ENCODE results near the gene DGKI.
A peak's percentile ranks its signal among the peaks of the same experiment; 100 is the strongest.

Gene DGKI

DNA sequence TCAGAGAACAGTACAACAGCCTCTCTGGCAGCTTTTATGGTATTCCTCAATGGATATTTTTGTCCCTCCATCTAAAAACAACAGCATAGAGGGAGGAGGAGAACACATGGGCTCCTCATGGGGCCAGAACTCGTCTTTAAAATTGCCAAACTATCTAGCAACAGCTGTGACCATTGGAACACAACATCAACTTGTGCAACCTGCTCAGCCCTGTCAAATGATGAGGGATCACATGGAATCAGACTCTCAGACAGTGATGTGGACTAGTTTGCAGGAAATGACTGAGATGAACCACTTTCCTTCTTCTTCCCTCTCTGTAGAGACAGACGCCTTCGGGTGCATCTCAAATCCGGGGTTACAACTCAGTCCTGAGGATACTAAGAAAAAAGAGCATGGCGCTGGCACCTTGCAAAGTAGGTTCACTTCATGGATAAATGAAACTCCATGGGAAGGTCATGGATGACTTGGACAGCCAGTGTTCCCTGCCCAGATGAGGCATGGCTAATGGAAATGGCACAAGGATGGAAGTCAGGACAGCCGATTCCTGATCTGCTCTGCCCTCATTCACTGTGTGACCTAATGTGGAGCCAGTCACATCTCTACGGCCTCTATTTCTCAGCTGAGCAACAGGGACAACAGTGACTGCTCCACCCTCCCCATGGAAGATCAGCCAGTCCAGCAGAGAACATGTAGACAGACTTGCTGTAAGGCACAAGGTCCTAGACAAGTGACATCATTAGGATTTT, 24.6 kb upstream of the DGKI start:
- no peak for DNase-seq

DNA sequence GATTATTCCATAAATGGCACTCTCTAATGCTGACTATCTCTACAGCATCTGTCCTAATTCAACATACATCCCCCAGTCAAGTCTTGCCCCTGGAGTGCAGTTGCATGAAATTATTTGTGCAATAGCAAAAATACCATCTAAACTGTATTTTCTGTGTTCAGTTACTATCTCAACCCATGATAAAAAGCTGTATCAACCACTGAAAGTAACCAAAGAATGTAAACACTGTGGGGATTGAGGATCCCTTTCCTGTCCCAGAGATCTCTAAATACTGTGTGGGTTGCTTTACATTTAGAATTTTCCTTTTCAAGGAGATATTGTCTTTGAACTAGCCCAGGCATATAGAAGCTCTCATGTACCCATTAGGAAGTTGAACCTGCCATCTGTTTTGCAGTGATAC, 23.9 kb upstream of the DGKI start:
- DNase-seq = no peak

DNA sequence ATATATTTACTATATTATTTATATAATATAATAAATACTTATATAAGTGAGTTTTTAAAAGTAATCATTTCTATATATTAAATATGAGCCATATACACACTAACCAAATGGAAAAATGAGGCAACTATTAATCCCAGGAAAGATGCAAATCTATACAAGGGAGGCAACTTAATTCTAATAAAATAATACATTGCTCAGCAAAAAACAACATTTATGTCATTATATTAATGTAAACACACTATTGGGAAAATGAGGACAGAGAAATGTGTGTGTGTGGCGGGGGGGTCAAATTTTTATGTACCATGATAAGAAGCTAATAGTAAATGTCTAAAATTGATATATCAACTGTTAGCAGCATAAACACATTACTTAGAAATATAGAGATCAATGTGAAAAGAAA, 23.3 kb upstream of the DGKI start:
- DNase-seq = no peak

DNA sequence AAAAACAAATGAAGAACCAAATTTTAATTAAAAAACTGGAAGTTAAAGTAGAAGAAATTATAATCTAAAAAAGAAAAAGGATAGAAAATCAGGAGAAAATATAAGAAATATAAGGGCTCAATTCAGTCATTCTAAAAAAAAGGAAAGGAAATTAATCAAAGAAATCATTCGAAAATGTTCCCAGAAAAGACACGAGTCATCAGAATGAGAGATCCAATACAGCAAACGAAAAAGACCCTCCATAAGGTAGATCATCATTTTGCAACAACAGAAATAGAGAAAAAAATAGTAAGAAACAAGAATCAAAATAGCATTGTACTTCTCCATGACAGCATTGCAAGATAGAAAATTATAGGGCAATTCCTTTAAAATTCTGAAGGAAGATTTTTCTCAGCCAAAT, 22.5 kb upstream of the DGKI start:
- no peak for DNase-seq

DNA sequence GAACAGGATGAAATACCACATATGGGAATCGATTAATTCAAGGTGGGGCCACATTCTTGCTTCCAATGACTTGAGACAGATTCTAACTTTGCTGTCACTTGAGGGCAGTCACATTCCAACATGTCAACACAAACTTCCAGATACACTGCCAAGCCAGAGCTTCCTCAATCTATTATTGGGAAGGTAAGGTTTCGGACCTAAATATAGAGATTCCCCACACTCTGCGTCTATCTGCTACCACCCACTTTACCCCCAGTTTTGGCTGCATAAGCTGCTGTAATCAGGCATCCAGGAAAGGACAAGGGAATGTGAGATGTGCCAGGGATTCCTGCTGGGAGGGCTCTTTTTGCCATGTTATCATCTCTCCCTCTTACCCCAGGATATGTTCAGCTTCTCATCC, 20.5 kb upstream of the DGKI start:
- DNase-seq = no peak

DNA sequence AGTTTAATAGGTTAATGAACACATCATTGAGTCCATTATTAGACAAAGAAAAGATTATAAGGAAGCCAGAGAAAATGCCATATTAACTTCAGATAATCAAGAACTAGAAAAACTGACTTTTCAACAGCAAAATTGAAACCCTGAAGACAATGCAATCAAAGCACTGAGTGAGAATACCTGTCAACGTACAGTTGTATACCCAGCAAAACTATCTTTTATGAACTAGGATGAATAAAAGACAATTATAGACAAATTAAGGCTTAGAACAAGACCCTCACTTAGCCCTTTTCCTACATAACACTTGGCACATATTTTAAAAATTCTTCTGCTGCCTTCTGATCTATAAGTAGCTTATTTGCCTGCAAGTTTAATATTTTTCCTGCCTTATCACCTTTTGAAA, 19.0 kb upstream of the DGKI start:
- no peak for DNase-seq

DNA sequence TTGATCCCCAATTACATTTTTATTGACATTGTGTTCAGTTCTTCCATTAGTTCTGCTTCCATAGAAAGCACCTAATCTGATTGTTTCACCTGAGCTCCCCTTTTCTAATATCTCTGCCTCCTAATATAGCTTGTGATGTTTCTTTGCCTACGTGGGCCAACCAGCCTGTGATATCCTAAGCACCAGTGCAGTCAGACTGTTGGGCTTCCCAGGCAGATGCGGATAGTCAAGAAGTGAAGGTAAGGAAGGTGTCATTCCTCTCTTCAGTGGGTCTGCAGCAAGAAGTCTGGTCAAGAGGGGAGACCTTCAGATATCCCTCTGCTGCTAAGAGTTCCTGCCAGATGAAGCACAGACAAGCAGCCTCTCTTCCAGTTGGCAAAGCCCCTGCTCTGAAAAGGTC, 16.2 kb upstream of the DGKI start:
- no peak for DNase-seq

DNA sequence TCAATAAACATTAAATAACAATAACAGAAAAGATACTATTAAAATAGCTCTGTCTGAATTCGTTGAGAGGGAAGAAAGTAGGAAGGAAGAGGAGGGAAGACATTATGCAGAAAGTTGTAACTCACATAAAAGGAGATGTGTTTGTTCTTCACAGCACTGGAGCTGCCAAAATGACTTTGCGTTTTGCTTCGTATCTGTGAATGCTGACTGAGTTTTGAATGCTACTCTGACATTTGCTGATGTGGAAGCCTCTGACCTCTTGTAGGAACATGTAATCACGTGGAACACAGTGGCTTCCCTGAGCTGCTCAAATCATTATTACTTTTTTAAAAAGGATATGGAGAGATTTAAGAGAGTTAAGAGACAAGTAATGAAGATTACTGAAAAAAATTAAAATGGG, 15.6 kb upstream of the DGKI start:
- DNase-seq = no peak

DNA sequence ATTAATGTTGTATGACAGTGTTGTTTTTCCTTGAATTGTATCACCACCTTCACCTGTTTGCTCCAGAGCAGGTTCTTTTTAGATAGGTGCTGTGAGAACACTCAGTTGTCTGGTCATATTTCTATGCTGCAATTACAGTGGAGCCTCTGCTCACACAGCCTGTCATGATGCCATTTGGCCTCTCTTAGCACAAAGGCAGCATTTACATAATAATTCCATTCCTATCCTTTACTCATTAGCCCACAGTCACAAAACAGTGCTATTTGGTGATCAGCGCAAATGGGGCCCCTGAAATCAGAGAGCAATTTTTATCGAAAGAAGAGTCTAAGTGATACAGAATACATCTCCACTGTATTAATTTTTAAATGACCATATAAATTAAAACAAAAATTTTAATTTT, 13.8 kb upstream of the DGKI start:
- no peak for DNase-seq

DNA sequence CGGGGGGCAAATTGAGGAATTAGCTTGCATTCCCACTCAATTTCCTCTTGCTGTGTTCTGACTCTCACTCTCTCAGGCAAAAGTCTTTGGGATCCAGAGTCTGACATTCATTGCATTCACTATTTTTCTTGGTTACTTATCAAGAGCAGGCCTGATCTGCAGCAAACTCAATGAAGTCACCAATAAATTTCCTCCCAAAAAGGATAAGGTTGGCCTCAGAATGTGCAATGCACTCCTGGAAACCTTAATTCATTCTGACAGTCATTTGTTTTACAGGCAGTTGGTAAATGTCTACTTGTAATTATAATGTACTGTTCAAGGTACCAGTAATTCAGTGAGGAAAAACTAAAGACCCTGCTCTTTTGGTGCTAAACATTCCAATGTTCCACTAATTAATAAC, 6.3 kb upstream of the DGKI start:
- no peak for DNase-seq

DNA sequence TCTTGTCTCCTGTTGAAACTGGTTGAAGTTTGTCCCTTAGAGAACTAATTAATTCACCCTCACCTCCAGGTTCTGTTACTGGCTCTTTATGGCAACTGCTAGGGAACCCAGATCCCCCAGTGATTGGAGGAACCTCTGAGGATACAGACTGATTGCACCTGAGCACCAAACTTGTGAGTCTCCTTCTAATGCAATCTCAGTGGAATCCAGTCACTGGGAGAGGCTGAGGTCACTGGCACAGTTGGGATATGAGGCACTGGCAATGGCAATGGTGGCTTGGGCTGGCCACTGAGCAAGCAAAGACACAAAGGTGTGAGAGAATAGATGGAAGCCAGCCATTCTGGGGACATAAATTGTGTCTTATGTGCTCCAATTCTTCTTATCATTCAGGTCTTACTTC, 5.3 kb upstream of the DGKI start:
- DNase-seq = no peak

DNA sequence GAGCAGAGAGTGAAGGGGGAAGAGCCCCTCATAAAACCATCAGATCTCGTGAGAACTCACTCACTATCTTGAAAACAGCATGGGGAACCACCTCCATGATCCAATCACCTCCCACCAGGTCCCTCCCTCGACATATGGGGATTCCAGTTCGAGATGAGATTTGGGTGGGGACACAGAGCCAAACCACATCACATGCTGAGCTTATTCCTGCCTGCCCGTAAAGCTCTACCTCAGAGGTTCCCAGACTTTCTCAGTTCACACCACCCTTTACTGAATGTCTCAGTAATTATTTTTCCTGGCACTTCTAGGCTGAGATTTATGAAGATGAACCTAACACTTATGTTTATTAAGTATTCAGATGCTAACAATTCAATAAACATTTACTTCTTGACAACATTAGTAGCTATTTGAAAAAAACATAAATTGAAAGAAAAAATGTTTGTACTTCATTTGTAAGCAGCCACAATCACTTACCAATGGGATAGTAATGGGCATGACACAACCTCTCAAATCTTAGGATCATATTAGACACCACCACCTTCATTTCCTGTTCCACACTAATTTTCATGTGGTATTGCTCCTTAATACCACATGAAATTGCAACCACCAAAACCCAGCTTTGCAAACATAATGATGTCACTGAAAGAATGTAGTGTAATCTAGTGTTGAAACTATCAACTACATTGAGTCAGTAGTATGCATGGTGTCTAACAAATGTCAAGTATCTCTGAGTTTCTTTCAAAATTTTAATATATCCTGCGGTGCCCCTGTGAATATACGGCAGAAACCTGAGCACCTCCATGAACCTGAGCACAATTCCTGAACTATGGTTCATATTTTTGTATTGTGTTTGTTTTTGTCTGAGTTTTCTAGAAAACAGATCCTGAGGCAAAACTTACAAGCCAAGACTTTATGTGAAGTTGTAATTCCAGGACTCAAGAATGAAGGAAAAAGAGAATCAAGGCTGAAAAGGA, 4.5 kb upstream of the DGKI start:
- DNase-seq = no peak

DNA sequence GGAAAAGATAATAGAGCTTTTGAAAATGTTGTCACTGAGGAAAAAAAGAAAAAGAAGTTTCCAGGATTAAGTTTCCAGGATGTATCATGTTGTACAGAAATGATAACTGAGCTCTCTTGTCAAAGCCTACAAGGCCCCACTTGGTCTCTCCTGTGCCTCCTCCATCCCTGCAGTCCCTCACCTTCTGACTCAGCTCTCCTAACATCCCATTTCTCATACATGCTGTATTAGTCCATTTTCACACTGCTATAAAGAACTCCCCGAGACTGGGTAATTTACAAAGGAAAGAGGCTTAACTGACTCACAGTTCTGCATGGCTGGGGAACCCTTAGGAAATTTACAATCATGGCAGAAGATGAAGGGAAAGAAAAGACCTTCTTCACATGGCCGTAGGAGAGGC, 3.8 kb upstream of the DGKI start:
- DNase-seq = no peak

DNA sequence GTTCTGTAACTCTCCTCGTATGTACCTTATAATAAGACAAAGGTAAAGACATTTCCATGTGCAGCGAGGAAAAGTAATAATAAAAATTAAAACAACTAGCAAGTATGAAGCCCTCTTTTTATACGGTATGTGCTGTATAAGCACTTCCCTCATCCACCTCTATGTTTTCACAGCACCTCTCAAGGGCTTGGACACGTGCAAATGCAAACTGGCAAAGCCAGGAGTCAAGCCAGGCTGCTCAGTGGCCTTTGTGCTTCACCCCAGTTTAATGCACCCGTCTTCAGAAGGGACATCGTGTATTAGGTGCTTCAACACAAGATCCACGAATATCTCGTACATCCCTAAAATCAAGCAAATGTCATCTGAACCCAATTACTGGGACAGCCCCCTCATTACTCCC, 1.3 kb upstream of the DGKI start:
- no peak for DNase-seq

DNA sequence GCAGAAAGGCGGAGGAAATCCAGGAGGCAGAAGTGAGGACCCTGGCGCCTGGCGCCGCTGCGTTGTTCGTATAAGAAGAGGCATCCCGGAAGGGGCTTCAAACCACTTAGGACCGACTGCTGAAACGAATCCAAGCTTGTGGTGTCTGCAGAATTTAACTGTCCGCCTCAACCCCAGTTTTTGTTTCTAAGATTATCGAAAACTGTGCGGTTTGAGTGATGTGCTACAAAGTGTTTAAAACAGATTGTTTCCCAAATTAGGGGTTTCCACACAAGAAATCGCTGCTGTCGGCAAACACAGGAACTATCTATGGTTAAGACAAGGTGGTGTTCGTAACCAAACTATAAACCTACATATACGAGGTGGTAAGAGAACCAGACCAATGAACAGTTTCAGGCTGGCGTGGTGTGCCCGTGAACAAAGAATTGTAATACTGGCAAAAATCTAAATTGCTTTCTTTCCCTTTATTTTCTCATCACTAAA, 835 bp upstream of the DGKI start:
- no peak for DNase-seq

DNA sequence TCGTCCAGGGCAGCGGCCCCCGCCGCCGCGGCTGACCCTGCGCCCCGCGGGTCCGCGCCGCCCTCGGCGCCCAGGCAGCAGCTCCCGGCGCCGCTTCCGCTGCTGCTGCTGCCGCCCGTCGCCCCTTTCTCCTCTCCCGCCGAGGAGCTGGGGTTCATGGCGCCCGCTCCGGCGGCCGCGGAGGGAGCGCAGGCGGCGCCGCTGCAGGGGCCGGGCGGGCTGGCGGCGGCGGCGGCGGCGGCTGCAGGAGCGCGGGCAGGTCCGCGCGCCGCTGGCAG, 286 bp downstream of the DGKI start:
- DNase-seq = no peak

DNA sequence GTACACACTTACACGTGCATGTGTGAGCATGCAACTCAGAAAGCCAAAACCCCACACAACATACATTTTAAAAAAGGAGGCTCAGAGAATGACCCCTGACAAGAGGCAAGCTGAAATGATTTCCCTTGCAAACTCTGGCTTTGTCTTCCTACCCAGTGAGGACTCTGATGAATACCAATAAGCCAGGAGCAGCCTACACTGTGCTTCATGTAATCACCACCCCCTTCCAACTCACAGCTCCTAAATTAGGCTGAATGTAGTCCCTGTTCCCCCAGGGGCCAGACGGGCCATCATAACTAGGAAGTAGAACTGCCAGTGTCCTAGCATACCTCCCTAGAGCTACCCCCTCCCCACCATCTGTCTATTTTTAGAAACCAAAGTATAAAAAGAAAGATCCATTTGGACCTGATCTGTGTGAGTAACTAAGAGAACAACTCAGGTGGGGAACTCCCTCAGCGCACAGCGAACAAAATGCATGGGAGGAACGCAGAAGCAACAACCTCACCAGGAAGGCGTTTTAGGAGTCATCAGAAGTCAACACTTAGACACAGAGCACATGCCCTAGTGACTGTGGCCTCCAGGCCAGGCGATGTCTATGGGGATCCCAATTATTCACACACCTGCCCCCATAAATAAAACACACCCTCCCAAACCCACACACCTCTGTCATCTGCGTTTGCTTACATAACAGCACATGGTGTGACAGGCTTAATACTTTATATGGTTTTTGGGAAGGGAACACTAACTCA, 1.9 kb downstream of the DGKI start:
- no peak for DNase-seq

DNA sequence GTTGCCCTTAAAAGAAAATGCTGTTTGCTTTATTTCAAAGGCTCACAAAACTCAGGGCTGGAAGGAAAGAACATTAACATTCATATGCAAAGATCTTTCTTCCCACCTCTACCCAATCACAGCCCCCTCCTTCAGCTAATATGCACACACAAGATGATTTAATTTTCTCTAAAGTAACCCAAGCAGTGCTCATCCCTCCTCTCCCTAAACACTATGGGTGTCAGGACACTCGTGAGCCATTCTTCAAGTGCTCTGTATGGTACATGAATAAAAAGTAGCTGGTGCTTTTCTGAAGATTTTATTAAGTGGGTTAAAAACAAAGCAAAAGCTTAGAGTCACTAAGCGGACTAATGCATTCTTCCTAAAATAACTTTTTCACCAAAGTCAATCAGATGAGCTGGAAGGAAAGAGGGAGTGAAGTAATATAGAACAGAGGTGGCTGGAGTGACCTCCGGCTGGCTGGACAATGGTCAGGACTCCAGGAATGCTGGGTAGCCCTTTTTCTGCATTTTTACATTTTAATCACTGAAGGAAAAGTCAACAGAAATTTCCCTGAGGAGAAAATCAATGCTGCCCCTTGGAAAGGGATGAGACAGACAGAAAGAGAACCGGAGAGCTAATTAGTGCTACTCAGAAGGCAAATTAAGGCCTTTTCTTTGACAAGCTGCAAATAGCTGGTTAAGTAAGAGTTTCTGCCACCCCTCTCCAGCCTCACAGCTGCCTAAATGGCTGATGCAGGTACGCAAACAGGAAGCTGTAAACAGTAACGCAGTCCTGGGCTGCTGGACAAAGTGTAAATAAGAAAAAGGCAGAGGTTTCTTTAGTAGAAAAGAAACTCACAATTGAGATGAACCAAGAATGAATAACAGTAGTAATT, 6.6 kb downstream of the DGKI start:
- DNase-seq = peak; percentile 50

DNA sequence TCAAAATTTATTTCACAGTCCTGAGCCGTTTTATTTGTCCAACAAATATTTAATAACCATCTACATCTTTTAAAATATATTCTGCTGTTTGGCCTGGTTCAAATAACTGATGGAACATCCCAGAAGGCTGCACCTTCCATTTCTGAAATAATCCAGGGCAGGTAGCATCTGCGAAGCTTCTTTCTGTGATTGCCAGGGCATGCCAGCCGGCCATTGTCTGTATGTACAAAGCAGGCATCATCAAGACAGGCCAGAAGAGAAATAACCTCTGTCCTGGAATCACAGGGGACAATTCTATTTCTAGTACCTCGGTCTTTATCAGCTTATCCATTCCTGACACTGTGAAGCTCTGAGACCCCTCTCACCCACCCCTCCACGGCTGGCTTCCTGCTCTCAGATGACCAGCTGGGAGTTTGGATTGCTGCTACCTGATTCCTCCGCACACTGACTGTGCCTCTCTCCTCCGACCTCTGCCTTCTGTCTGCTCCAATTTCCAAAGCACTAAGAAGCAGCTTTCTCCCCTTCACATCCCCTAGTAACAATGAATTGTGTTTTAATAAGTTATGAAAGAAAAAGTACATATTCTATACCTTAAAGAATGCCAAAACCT, 8.0 kb downstream of the DGKI start:
- DNase-seq = no peak

DNA sequence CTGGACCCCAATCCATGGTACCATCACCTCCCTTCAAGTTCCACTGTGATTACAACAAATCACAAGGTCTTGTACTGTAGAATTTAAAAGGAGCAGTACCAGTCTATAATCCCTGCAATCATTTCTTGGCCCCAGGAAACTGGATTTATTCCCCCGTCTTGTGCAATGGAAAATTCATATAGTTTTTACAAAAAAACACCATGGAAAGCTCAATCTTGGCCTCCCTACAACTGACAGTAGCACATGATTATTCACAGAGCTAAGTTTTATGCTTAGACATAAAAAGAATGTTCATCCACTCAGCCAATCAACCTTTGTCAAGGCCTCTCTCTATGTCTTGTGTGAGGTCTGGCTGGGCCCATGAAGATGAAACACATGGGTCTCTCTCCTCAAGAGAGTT, 10.2 kb downstream of the DGKI start:
- DNase-seq = no peak

DNA sequence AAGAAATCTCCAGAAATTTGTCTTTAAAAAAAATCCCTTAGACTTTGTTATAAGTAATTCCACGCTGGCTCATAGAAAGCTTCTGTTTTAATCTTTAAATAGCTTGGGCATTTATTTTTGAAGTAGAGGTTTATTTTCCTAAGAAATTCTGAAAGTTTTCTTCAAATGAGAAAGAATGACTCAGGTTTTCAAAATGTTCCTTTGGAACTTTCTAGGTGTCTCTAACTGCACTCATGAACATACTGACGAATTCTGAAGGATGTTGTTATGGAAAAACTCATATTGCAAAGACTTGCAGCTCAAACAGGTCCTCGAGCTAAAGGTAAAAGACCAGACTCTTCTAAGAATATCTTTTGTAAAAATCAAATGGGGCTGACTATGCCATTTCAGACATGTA, 10.7 kb downstream of the DGKI start:
- no peak for DNase-seq

DNA sequence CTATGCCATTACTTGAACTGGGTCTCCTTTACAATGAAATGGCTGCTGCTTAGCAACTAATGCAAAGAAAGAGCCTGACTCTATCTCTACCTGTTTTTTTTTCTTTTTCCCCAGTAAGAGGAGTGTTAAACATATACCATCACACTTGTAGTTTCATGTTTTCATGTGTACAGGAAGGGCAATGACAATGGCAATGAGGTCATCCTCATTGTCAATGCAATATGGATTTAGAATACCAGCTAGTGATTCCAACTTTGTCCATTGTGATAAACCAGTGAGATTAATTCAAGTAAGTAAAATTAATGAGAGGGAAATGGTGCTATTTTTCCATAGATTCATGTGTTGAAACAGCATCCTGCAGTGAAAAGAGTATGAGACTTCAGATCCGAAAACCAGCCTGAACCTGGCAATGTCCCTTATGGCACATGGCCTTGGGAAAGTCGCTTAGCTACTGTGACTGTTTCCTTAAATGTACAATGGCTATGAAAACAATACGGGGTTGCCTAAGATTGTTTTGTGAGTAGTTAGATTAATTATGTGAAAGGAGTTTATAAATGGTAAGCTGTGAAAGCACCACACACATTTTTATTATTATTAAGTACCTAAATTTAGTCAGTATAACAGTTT, 11.2 kb downstream of the DGKI start:
- DNase-seq = no peak

All from NCI-H1436 treated with DMSO at 0.1 percent for 48 hours (cell line).